Embryonic facial prominence (tissue), 1 donor: Measurements from ENCODE around the gene NFATC1.

Experiments used
- DNase-seq: peaks from one replicate; pipeline ENCODE4 v3.0.0-alpha.2; 2016; ENCODE audit errors: extremely low spot score

Gene NFATC1

DNA sequence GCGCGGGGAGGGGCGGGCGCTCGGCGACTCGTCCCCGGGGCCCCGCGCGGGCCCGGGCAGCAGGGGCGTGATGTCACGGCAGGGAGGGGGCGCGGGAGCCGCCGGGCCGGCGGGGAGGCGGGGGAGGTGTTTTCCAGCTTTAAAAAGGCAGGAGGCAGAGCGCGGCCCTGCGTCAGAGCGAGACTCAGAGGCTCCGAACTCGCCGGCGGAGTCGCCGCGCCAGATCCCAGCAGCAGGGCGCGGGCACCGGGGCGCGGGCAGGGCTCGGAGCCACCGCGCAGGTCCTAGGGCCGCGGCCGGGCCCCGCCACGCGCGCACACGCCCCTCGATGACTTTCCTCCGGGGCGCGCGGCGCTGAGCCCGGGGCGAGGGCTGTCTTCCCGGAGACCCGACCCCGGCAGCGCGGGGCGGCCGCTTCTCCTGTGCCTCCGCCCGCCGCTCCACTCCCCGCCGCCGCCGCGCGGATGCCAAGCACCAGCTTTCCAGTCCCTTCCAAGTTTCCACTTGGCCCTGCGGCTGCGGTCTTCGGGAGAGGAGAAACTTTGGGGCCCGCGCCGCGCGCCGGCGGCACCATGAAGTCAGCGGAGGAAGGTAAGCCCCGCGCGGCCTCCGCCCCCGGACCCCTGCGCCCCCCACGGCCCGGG, at the start of gene NFATC1:
TSS of gene NFATC1 (plus strand) at position 170 of the 644 bp plus-strand sequence. CDS start at position 465, 295 bp downstream.
- DNase-seq, result peak; percentile 76

DNA sequence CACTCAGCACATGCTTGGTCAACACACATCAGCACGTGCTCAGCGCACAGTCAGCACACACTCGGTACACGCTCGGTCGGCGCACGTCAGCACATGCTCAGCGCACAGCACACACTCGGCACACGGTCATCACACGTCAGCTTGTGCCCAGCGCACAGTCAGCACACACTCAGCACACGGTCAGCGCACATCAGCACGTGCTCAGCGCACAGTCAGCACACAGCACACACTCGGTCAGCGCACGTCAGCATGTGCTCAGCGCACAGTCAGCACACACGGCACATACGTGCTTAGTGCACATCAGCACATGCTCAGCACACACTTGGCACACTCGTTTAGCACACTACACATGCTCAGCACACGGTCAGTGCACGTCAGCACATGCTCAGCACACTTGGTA, 49.7 kb upstream of the NFATC1 start:
- DNase-seq, result no peak

DNA sequence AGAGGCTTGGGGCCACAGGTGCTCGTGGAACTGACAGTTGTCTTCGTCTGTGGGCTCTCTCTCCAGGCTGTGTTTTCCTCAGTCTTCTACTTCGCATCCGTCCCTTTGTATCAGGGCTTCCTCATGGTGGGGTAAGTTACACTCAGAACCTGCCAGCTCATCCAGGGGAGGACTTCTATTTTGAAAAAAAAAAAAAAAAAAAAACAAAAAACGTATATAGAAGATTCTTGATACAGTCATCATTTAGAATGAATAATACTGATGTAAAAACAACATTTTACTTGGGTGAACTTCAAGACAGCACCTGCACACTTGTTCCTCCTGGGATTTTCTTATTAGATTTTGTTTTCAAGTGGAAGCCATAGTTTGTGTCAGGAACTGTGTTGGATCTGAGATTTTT, 47.7 kb upstream of the NFATC1 start:
- DNase-seq, result no peak

DNA sequence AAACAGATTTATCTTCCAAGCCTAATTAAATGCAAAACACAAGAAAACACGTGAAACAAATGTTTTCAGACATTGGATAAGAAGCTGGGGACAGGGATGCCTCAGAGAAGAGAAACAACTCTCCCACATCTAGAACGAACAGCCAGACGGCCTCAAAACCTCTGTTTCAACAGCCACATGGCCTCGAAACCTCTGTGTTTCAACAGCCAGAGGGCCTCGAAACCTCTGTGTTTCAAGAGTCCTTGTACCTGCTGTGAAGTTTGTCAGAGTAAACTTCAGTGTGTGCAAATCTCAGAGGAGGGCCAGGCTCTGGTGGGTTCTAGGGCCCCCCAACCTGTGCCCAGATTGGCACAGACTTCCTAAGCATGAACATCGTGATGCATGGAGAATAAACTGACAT, 43.3 kb upstream of the NFATC1 start:
- no peak for DNase-seq

DNA sequence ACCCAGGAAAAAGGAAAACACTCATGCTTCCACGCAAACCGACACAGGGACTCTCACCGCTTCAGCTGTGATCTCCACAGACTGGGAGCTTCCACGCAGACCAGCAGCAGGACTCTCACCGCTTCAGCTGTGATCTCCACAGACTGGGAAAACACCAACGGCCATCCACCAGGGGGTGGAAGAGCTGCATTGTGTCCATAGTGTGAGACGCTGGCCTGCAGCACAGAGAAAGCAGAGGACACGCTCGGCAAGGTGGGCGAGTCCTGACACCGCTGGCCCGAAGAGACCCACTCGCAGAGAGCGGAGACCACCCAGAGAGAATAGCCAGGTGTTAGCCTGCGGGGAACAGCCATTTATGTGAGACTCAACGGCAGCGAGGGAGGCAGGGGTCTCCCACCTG, 42.5 kb upstream of the NFATC1 start:
- DNase-seq, result no peak

DNA sequence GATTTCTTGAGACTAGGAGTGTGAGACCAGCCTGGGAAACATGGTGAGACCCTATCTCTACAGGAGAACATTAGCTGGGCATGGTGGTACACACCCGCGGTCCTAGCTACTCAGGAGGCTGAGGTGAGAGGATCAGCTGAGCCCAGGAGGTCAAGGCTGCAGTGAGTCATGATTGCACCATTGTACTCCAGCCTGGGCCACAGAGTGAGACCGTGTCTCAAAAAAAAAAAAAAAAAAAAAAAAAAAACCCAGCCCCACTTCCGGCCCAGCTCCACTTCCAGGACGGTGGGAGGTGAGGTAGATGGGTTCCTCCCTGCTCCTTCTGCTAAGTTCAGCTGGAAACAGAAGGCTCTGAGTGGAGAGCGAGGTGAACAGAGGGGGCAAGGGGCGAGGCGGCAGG, 41.4 kb upstream of the NFATC1 start:
- DNase-seq, result no peak

DNA sequence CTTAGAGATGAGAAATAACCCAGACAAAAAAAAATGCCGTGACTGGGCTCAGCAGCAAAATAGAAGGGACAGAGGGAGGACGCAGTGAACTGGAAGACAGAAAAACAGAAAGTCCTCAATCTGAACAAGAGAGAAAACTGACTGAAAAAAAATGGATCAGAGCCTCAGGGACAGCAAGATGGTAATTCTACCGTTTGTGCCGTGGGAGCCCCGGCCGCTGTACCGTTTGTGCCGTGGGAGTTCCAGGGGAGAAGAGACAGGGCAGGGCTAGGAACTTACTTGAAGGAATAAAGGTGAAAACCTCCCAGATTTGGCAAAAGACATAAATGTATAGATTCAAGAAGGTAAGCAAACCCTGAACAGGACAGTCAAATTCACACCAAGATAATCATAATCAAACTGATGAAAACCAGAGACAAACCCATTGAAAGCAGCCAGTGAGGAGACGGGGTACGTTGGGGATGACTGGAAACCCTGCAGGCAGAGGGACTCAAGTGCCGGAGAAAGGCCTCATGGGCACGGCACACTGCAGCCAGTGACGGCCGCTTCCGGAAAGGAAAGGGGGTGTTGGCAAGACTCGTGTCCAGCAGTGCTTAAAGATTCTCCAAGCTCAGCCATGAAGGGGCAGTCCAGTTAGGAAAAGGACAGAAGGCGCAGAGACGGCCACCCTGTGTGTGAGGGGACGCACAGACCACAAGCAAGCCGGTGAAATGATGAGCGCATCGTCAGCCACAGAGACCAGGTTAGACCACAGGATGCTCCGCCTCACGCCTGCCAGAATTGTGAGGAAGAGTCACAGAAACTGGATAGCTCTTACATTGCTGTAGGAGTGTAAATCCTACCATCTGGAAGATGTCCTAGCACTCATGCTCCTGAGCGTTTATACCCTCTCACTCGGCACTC, 40.0 kb upstream of the NFATC1 start:
- no peak for DNase-seq

DNA sequence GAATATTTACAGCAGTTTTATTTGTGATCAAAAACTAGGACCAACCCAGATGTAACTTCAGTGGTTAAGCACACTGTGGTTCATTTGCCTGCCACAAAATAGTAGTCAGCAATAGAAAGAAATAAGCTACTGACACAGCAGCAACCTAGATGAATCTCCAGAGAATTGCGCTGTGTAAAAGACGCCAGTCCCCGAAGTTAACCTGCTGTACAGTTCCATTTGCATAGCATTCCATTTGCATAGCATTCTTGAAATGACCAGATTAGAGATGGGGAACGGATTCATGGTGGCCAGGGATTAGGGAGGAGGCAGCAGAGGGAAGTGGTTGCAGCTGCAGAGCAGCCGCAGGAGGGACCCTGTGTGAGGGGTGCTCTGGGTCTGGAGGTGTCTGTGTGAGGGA, 39.3 kb upstream of the NFATC1 start:
- DNase-seq, result no peak

DNA sequence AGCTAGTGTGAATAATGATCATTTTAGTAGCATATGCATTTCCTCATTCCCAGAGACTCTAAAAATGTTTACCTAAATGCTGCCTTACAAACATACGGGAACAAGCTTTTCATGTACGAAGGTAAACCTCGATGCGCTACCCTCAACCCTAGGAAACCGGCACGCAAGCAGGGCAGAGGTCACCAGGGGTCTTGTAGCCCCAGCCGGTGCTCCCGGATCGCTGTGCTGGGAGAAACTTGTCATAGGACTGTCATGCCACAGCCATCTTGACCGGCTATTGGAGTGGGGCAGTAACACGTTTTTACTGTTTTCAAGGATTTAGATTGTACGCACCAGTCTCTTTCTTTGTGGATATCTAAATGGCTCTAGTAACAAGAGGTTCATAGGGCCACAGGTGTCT, 34.8 kb upstream of the NFATC1 start:
- no peak for DNase-seq

DNA sequence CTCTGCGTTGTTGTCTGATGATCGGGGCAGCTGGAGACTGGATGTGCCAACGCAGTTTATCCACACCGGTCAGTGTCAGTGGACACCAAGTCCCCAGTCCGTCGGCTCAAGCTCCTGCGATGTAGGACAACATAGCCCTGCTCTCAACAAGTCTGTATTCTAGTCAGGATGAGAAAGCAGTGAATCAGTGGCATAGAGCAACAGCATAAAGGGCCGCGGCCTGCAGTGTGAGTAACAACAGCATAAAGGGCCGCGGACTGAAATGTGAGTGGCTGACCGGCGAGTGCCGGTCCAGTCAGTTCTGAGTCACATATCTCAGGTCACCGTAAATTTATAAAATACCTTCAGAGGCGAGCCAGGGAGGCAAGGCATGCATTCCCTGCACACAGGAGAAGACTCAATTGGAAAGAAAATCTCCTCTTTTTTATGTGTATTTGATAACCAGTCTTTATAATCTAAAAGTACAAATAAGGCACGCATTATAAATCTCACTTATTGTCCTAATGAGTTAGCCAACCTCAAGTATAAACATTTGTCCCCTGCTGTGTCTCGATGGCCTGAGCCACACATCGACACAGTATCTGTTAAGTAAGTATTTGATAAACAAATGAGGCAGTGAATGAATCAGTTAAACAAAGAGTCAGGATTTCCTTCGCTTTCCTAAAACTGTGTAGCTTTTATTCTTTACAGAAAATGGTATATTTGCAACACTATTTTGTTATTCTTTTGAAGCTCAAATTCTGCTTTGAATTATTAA, 33.8 kb upstream of the NFATC1 start:
- no peak for DNase-seq

DNA sequence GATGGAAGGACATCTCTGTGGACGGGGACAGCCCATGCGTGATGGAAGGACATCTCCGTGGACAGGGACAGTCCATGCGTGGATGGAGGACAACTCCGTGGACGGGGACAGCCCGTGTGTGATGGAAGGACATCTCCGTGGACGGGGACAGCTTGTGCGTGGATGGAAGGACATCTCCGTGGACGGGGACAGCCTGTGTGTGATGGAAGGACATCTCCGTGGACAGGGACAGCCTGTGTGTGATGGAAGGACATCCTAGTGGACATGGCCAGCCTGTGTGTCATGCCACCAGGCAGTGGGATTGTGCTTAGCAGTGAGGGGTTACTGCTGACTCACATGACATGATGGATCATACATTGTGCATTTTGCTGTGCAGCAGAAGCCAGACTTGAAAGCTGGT, 30.0 kb upstream of the NFATC1 start:
- no peak for DNase-seq

DNA sequence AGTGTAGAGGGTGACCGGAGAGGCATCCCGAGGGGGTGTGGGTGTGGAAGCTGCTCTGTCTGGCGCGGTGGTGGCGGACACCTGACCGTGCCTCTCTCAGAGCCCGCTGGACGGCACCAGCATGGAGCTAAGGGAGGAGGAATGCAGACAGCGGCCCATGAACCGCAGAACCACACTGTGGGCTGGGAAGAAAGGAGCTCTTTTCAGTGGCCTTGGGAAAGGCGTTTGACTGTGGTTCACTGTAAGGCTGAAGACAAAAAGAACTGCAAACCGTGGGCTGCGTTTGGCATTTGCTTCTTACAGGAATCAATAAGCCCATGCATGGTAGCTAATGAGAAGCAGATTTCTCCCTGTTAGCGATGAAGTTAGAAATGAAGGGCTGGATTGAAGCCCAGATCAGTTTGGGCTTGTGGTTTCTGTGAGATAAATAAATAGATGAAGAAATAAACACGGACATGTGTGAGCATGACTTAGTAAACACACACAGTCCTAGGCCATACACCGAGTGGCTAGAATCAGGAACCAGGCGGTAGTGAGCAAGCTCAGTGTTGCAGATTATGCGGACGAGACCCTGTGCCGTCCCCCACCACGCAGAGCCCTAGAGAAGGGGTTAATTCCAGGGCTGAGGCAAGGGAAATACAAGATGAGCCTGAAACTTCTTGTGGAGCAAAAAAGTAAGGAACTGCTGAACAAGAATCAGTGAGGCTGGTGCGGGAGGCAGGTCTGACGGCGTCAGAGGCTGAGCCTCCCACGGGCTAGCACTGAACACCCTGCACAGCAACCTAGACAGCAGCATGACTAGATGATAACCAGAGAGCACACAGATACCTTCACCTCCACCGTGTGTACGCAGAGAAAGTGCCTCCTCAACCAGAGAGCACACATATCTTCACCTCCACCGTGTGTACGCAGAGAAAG, 29.3 kb upstream of the NFATC1 start:
- DNase-seq, result peak; percentile 57

DNA sequence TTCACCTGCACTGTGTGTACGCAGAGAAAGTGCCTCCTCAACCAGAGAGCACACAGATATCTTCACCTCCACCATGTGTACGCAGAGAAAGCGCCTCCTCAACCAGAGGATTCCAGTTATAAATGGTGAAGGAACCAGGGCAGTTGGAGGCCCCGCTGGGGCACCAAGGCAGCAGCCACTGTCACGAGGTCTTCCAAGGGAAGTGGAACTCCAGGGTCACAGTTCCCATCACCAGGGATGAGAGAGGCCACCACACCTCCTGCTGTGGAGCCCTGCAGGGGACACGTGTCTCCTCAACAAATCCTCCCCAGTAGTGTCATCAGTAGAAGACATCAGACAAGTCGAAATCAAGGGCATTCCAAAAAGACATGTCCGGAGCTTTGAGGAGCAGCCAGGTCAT, 28.2 kb upstream of the NFATC1 start:
- no peak for DNase-seq

DNA sequence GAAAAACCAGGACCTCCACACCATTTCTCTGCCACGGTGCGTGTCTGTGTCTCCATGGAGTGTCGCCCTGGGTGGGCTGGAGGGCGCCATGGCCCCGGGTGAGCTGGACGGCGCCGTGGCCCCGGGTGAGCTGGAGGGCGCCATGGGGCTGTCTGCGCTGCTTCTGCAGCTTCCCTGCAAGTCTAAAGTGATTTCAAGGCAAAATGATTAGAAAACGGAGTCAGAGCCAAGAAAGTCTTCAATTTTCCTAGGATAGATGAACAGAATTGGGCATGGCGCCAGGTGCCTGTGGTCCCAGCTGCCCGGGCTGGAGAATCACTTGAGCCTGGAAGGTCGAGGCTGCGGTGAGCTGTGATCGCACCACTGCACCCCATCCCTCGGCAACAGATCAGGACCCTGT, 27.7 kb upstream of the NFATC1 start:
- no peak for DNase-seq

DNA sequence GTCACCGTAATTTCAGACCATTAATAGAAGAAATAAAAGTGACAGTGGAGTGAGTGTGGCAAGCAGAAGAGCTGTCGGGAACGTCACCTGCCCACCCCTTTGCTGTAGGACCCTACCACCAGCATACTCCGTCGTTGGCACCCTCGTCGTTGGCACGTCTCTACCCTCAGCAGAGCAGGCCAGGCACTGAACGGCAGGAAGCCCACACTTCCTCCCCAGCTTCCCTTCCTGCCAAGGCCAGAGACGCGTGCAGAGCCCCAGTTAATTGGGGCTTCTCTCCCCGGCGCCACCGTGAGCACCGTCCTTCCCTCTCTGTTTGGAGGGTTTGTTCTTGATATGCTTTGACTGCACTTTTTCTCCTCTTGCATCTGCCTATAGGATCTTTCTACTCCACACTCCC, 27.0 kb upstream of the NFATC1 start:
- DNase-seq, result no peak

DNA sequence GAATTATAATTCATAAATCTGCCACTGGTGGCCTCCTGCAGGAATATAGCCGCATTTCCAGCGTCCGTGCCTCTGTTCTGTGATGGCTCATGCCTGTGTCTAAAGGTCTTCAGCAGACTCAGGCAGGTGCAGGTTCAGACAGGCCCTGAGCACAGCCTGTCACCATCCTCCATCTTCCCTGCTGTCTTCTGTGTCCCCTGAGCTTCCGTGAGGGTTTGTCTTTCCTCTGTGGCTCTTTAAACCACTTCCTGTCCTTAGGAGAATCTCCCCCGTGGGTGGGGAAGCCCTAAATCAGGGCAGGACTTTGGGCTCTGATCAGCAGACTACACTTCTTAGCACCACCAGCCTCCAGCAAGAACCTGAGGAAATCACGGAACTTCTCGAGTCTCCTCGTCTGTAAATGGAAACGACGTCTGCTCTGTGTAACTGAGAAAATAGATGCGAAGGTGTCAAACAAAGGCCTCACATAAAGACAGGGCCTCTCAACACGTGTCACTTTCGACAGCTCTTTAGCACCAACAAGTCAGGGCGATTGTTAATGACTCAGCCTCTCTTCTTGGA, 24.1 kb upstream of the NFATC1 start:
- DNase-seq, result no peak

DNA sequence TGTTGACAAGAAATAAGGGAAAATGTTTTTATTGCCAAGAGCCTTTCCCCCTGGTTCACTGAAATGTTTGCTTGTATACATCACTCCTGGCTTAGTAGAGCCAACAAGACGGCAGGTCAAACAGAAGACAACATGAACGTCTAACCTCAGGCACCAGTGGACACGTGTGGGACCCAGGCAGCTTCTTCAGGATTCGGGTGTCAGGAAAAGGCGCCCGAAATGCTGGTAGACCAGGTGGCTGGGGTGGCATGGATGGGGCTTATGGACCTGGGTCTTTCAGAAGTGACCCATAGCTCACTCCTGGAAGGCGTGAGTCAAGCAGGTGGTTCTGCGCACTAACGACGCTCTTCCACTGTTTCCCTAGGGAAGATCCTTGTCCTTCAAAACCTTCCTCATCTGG, 23.3 kb upstream of the NFATC1 start:
- DNase-seq, result no peak

DNA sequence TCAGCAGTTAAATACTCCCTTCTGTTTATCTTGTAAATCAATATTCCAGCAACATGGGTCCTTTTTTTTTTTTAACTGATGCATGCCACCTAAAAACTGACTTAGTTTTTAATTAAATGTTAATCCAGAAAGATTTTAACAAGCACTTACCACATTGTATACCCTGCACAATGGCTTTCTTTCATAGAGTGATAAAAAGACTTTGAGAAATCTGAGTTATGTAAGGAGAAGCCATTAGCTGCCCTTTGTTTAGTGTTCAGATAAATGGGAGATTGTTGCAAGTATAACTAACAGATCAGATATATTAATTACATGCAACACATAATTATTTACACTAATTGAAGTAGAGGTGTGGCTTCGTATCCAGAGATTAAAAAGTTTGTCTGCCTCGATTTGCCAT, 22.7 kb upstream of the NFATC1 start:
- no peak for DNase-seq

DNA sequence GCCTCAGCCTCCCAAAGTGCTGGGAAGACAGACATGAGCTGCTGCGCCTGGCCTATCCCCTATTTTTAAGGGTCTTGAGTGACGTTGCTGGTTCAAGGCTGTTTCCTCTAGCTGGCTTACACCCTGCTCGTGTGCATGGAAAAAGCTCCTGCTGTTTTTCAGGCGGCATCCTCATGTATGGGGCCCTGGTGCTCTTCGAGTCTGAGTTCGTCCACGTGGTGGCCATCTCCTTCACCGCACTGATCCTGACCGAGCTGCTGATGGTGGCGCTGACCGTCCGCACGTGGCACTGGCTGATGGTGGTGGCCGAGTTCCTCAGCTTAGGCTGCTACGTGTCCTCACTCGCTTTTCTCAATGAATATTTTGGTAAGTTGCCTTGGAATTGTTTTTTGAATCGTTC, 22.0 kb upstream of the NFATC1 start:
- no peak for DNase-seq

DNA sequence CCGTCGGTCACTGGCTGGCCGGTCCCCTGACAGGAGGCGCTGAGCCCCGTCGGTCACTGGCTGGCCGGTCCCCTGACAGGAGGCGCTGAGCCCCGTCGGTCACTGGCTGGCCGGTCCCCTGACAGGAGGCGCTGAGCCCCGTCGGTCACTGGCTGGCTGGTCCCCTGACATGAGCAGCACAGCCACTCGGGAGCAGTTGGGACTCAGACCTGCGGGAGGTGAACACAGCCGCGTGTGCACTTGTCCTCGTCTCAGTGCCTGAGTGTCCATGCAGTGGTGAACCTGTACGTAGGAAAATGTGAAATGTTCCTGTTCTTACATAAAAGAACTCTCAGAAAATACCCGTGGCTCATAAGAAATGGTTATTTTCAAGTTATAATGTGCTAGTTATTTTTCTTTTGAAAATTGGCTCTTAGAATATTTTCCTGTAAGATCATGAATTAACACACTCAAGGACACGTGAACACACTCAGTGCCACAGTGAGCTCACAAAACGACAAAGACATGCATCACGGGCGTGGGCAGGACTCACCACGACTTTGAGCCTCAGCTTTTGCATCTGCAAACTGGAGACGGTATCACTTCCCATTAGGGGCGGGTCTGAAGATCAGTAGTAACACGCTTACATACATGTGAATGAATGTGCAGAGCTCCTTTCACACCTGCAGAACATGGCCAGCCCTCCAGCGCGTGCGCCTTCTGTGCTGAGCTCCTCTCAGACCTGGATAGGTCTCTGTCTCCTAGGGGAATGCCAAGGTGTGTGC, 21.1 kb upstream of the NFATC1 start:
- no peak for DNase-seq
